H9 (cell line): ENCODE data around the gene GSE1. TPM values are rescaled to one million over a fixed set of nuclear protein-coding genes. Genes with fewer than 3 reads are reported as not detected.

ENCODE experiments used
- DNase-seq: peaks from one replicate; pipeline ENCODE4 v3.0.0-alpha.2; 2017
- H2AFZ ChIP-seq: one replicate; pipeline ENCODE4 v1.6.1; 2013; ENCODE audit warnings: mild to moderate bottlenecking, low read length, control low read depth, moderate library complexity
- H2AK5ac ChIP-seq: 2 replicates; pipeline ENCODE4 v1.6.1; 2013; ENCODE audit warnings: low read length, control low read depth, mixed read lengths; ENCODE audit not compliant: insufficient read length
- H2BK120ac ChIP-seq: one replicate; pipeline ENCODE4 v1.6.1; 2013; ENCODE audit warnings: low read depth, mild to moderate bottlenecking, low read length, control low read depth, inconsistent platforms; ENCODE audit not compliant: poor library complexity, severe bottlenecking
- H2BK12ac ChIP-seq: 2 replicates; pipeline ENCODE4 v1.6.1; 2013; ENCODE audit warnings: low read length, control low read depth, mixed read lengths, low read depth; ENCODE audit not compliant: insufficient read length
- H2BK15ac ChIP-seq: 2 replicates; pipeline ENCODE4 v1.6.1; 2013; ENCODE audit warnings: low read depth, low read length, control low read depth
- H2BK20ac ChIP-seq: one replicate; pipeline ENCODE4 v1.6.1; 2013; ENCODE audit warnings: low read depth, mild to moderate bottlenecking, low read length, control low read depth, inconsistent platforms; ENCODE audit not compliant: poor library complexity, severe bottlenecking
- H2BK5ac ChIP-seq: 2 replicates; pipeline ENCODE4 v1.6.1; 2013; ENCODE audit warnings: low read length, control low read depth, mixed read lengths; ENCODE audit not compliant: insufficient read length
- H3K14ac ChIP-seq: 2 replicates; pipeline ENCODE4 v1.6.1; 2013; ENCODE audit warnings: low read length, control low read depth; ENCODE audit not compliant: insufficient read depth
- H3K18ac ChIP-seq: 2 replicates; pipeline ENCODE4 v1.6.1; 2013; ENCODE audit warnings: low read depth, mild to moderate bottlenecking, mixed read lengths, low read length, control low read depth; ENCODE audit not compliant: insufficient read length
- H3K23ac ChIP-seq: 2 replicates; pipeline ENCODE4 v1.6.1; 2013; ENCODE audit warnings: low read length, control low read depth, mixed read lengths, low read depth; ENCODE audit not compliant: insufficient read length
- H3K23me2 ChIP-seq: 2 replicates; pipeline ENCODE4 v1.6.1; 2013; ENCODE audit warnings: low read depth, mild to moderate bottlenecking, mixed read lengths, low read length, control low read depth; ENCODE audit not compliant: insufficient read length, poor library complexity, severe bottlenecking
- H3K27ac ChIP-seq: 2 replicates; pipeline ENCODE4 v1.5.1; 2013; ENCODE audit warnings: low read length, control low read depth, mixed read lengths, low read depth; ENCODE audit not compliant: insufficient read length
- H3K27me3 ChIP-seq: 2 replicates; pipeline ENCODE4 v1.6.1; 2013; ENCODE audit warnings: low read length, control low read depth, inconsistent platforms; ENCODE audit not compliant: insufficient read depth
- H3K4ac ChIP-seq: 2 replicates; pipeline ENCODE4 v1.6.1; 2013; ENCODE audit warnings: low read depth, mild to moderate bottlenecking, control low read depth, inconsistent platforms, low read length, moderate library complexity
- H3K4me1 ChIP-seq: 2 replicates; pipeline ENCODE4 v1.6.1; 2013; ENCODE audit warnings: low read length, control low read depth, inconsistent platforms; ENCODE audit not compliant: insufficient read depth
- H3K4me2 ChIP-seq: 2 replicates; pipeline ENCODE4 v1.6.1; 2013; ENCODE audit warnings: low read length, control low read depth, mixed read lengths; ENCODE audit not compliant: insufficient read length, insufficient read depth
- H3K56ac ChIP-seq: 2 replicates; pipeline ENCODE4 v1.6.1; 2013; ENCODE audit warnings: low read depth, mild to moderate bottlenecking, mixed read lengths, low read length, control low read depth; ENCODE audit not compliant: insufficient read length
- H3K79me1 ChIP-seq: 2 replicates; pipeline ENCODE4 v1.6.1; 2013; ENCODE audit warnings: low read depth, mild to moderate bottlenecking, moderate library complexity, low read length, control low read depth, inconsistent platforms; ENCODE audit not compliant: insufficient read depth, poor library complexity, severe bottlenecking
- H3K79me2 ChIP-seq: 2 replicates; pipeline ENCODE4 v1.6.1; 2013; ENCODE audit warnings: low read length, control low read depth, inconsistent platforms; ENCODE audit not compliant: insufficient read depth
- H3K9ac ChIP-seq: 2 replicates; pipeline ENCODE4 v1.6.1; 2013; ENCODE audit warnings: low read length, control low read depth, mixed read lengths; ENCODE audit not compliant: insufficient read length; ENCODE audit errors: extremely low read depth
- H3K9me3 ChIP-seq: one replicate; pipeline ENCODE4 v1.6.1; 2013; ENCODE audit warnings: low read depth, low read length, inconsistent platforms; ENCODE audit not compliant: control insufficient read depth
- H3T11ph ChIP-seq: one replicate; pipeline ENCODE4 v1.6.1; 2013; ENCODE audit warnings: mild to moderate bottlenecking, low read length, control low read depth, inconsistent platforms
- H4K20me1 ChIP-seq: one replicate; pipeline ENCODE4 v1.6.1; 2013; ENCODE audit not compliant: control insufficient read depth, insufficient read length, insufficient read depth
- H4K5ac ChIP-seq: 2 replicates; pipeline ENCODE4 v1.6.1; 2013; ENCODE audit warnings: low read depth, mild to moderate bottlenecking, mixed read lengths, low read length, control low read depth; ENCODE audit not compliant: insufficient read length
- H4K8ac ChIP-seq: replicated peaks from 2 replicates; pipeline ENCODE4 v1.6.1; 2013; ENCODE audit warnings: low read length, control low read depth, mixed read lengths, low read depth; ENCODE audit not compliant: insufficient read length
- H4K91ac ChIP-seq: 2 replicates; pipeline ENCODE4 v1.6.1; 2013; ENCODE audit warnings: low read depth, mild to moderate bottlenecking, moderate library complexity, mixed read lengths, low read length, control low read depth; ENCODE audit not compliant: insufficient read length
- H3K27ac Mint-ChIP-seq, 3 experiments: 2 replicates in 2 of 3; 3 replicates in 1 of 3; pipeline ENCODE4 v1.8.0; 2020 to 2021; ENCODE audit warnings: mixed read lengths in 3 of 3, mild to moderate bottlenecking in 1 of 3, moderate library complexity in 1 of 3
- H3K27me3 Mint-ChIP-seq: 2 replicates; pipeline ENCODE4 v1.8.0; 2021; ENCODE audit warnings: low read depth, mild to moderate bottlenecking, moderate library complexity, mixed read lengths
- H3K36me3 Mint-ChIP-seq, 3 experiments: 2 replicates in 2 of 3; 3 replicates in 1 of 3; pipeline ENCODE4 v1.8.0; 2020 to 2021; ENCODE audit warnings: low read depth in 3 of 3, mixed read lengths in 3 of 3; ENCODE audit not compliant: insufficient read depth in 1 of 3
- H3K4me1 Mint-ChIP-seq, 2 experiments: 2 replicates each; pipeline ENCODE4 v1.8.0; 2020; ENCODE audit warnings: mixed read lengths in 2 of 2
- H3K4me3 Mint-ChIP-seq, 2 experiments: 2 replicates in 1 of 2; 3 replicates in 1 of 2; pipeline ENCODE4 v1.8.0; 2020 to 2021; ENCODE audit warnings: mild to moderate bottlenecking in 2 of 2, mixed read lengths in 2 of 2, moderate library complexity in 1 of 2
- H3K9me3 Mint-ChIP-seq, 2 experiments: 2 replicates in 1 of 2; 3 replicates in 1 of 2; pipeline ENCODE4 v1.8.0; 2020; ENCODE audit warnings: mild to moderate bottlenecking in 2 of 2, mixed read lengths in 2 of 2, moderate library complexity in 1 of 2
- WGBS: extraction: QIAGEN DNeasy Blood & Tissue Kit; methylation state at CpG from one replicate; pipeline ENCODE4 v1.1.7; 2013; ENCODE audit warnings: missing lambda C conversion rate, low lambda C conversion rate, mixed read lengths; ENCODE audit not compliant: insufficient read length; ENCODE audit errors: extremely low coverage; 5-methylcytosine and 5-hydroxymethylcytosine counted together
- total RNA-seq: library from RNA; stranded (reverse); gene quantifications from 2 replicates; pipeline ENCODE4 v1.2.1, GENCODE V29; 2021
- TF ChIP-seq, protein P1 (sequence below): fragments of 200-600 bp; sonication (generic); conservative IDR thresholded peaks from 3 replicates; pipeline ENCODE4 v1.8.0; 2021; ENCODE audit warnings: antibody characterized with exemption, mild to moderate bottlenecking

GSE1 gene
- total RNA-seq, 1 experiment from 2014 or later = 125 TPM

DNA sequence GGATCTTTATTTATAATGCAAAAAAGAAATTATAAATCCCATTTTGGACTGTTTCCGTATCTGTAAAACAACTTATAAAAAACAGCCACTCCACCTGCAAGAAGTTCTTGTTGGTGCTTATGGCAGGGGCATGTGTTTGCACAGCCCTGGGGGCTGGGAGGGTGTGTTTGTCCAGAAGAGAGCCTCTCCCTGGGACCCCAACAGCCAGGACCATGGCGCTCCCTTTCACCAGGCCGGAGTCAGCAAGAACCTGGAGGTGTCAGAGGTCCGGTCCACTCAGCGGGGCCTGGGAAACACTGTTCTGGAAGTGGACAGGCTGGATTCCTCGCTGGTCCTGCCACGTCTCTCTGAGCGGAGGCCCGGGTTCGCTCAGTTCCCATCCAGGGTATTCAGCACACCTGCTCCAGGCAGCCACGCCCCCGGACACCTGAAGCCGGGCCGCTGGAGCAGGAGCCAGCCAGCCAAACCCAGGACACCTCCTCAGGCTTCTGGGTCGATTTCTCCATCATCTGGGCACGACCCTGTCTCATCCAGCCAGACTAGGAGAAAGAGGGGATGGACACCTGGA lies 94.5 kb downstream of the GSE1 start:
- no peak overlapping the region for H2AFZ ChIP-seq
- WGBS = no CpG with 5 or more reads among the region's 16 CpGs
- no peak overlapping the region for H2BK5ac ChIP-seq
- H3K18ac ChIP-seq = no peak overlapping the region
- H2BK120ac ChIP-seq = no peak overlapping the region
- peaks cover 4 to 10% (median 8%) of the 10 kb centered on the region in 3 experiments; a peak in 5 of 7 replicates for H3K36me3 Mint-ChIP-seq
- H3K27me3 ChIP-seq = no peaks in the 10 kb centered on the region
- H3K79me1 ChIP-seq = no peaks in the 10 kb centered on the region
- no peak overlapping the region for H2AK5ac ChIP-seq
- peaks cover 5 to 8% of the 10 kb centered on the region in 2 experiments for H3K9me3 Mint-ChIP-seq
- no peak overlapping the region for H4K8ac ChIP-seq
- H3K4me1 ChIP-seq = no peaks in the 10 kb centered on the region
- no peak overlapping the region for H3K23ac ChIP-seq
- H3K14ac ChIP-seq = no peak overlapping the region; the same call in 1 of the 2 replicates
- H3K27ac ChIP-seq = no peak overlapping the region
- H2BK15ac ChIP-seq = no peak overlapping the region
- no peak overlapping the region for H2BK20ac ChIP-seq
- no peak overlapping the region for H3K4me2 ChIP-seq
- H3K4me1 Mint-ChIP-seq = peaks cover 9 to 10% of the 10 kb centered on the region in 2 experiments
- no peak overlapping the region for H3T11ph ChIP-seq
- no peak overlapping the region; a peak in 1 of 7 replicates for H3K27ac Mint-ChIP-seq
- H4K91ac ChIP-seq = no peak overlapping the region
- H3K9ac ChIP-seq = no peak overlapping the region
- no peak for DNase-seq
- no peaks in the 10 kb centered on the region for H3K23me2 ChIP-seq
- no peak overlapping the region for H3K56ac ChIP-seq
- peaks cover 7% of the 10 kb centered on the region for H3K9me3 ChIP-seq
- H2BK12ac ChIP-seq = no peak overlapping the region
- no peaks in the 10 kb centered on the region for H3K79me2 ChIP-seq
- TF ChIP-seq, protein P1, sequence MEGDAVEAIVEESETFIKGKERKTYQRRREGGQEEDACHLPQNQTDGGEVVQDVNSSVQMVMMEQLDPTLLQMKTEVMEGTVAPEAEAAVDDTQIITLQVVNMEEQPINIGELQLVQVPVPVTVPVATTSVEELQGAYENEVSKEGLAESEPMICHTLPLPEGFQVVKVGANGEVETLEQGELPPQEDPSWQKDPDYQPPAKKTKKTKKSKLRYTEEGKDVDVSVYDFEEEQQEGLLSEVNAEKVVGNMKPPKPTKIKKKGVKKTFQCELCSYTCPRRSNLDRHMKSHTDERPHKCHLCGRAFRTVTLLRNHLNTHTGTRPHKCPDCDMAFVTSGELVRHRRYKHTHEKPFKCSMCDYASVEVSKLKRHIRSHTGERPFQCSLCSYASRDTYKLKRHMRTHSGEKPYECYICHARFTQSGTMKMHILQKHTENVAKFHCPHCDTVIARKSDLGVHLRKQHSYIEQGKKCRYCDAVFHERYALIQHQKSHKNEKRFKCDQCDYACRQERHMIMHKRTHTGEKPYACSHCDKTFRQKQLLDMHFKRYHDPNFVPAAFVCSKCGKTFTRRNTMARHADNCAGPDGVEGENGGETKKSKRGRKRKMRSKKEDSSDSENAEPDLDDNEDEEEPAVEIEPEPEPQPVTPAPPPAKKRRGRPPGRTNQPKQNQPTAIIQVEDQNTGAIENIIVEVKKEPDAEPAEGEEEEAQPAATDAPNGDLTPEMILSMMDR = no peak
- H3K4me3 Mint-ChIP-seq = no peak overlapping the region
- H4K20me1 ChIP-seq = no peaks in the 10 kb centered on the region
- peaks cover 2% of the 10 kb centered on the region; the same call in 1 of the 2 replicates for H3K27me3 Mint-ChIP-seq
- H3K4ac ChIP-seq = no peak overlapping the region
- no peak overlapping the region for H4K5ac ChIP-seq
